ENCODE results near the gene MACROD1. TPM values are rescaled to one million over a fixed set of nuclear protein-coding genes. Genes with fewer than 3 reads are reported as not detected.

Gene MACROD1
- total and polyA plus RNA-seq, 9 of the 15 experiments (the other 6 are each of a cell fraction or from before 2014, with no cell fraction given): 1.1 to 60.0 (median 26.4) TPM

DNA sequence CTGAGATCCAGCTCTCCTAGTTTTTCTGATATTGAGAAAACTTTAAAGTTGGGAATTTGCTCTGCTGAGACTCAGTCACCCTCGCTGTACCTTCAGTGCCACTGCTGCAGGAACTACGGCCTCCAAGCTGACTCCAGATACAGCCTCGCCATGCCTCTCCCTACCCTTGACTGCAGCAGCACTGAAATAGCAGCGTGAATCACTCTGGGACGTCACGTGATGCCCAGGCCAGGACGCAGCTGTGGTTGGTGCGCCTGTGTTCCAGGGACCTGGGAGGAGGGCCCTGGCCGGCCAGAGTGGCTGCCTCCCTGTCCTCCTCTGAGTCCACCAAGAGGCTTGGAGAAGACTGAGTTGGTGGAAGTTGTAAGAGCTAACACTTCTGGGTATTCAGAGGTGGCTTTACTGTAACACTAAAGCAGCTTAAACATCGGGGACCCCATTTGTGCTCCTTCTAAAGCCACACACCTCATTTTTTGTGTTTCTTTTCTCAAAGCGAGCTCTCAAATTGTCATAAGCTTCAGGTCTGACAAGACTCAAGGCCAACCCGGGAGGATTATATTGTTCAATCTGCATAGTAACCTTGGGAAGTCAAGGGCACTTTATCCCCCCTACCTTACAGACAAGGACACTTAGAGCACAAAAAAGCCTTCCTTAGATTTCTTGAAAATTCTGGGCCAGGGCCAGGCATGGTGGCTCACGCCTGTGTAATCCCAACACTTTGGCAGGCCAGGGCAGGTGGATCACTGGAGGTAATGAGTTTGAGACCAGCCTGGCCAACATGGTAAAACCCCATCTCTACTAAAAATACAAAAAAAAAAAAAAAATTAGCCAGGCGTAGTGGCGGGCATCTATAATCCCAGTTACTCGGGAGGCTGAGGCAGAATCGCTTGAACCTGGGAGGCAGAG lies 15.8 kb upstream of the MACROD1 start (continued):
- TF ChIP-seq, protein P1, sequence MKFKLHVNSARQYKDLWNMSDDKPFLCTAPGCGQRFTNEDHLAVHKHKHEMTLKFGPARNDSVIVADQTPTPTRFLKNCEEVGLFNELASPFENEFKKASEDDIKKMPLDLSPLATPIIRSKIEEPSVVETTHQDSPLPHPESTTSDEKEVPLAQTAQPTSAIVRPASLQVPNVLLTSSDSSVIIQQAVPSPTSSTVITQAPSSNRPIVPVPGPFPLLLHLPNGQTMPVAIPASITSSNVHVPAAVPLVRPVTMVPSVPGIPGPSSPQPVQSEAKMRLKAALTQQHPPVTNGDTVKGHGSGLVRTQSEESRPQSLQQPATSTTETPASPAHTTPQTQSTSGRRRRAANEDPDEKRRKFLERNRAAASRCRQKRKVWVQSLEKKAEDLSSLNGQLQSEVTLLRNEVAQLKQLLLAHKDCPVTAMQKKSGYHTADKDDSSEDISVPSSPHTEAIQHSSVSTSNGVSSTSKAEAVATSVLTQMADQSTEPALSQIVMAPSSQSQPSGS (CRISPR knock-in tag; IDR thresholded peaks at IDR 0.05): no peak
- no peak for TF ChIP-seq IRF2 (CRISPR knock-in tag; IDR thresholded peaks at IDR 0.05)
- no peak for TF ChIP-seq KDM2B (CRISPR knock-in tag; IDR thresholded peaks at IDR 0.05)
- no peak for TF ChIP-seq ARNT (IDR thresholded peaks at IDR 0.05)
- TF ChIP-seq PPARD (CRISPR knock-in tag; IDR thresholded peaks at IDR 0.05): no peak
- no peak for TF ChIP-seq HNRNPLL (IDR thresholded peaks at IDR 0.05; ENCODE audit: low read depth, low read length, poor library complexity, severe bottlenecking)
- TF ChIP-seq MEIS2 (IDR thresholded peaks at IDR 0.05; ENCODE audit: partially characterized antibody): no peak
- TF ChIP-seq, protein P2, sequence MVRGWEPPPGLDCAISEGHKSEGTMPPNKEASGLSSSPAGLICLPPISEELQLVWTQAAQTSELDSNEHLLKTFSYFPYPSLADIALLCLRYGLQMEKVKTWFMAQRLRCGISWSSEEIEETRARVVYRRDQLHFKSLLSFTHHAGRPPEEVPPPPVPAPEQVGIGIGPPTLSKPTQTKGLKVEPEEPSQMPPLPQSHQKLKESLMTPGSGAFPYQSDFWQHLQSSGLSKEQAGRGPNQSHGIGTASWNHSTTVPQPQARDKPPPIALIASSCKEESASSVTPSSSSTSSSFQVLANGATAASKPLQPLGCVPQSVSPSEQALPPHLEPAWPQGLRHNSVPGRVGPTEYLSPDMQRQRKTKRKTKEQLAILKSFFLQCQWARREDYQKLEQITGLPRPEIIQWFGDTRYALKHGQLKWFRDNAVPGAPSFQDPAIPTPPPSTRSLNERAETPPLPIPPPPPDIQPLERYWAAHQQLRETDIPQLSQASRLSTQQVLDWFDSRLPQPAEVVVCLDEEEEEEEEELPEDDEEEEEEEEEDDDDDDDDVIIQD (CRISPR knock-in tag; IDR thresholded peaks at IDR 0.05): no peak
- no peak for TF ChIP-seq SMAD1 (IDR thresholded peaks at IDR 0.05; ENCODE audit: low read depth, low read length, partially characterized antibody)
- TF ChIP-seq ZNF830 (CRISPR knock-in tag; IDR thresholded peaks at IDR 0.05): no peak
- TF ChIP-seq STAT5A (IDR thresholded peaks at IDR 0.05; ENCODE audit: borderline replicate concordance, low read length): no peak
- TF ChIP-seq ZZZ3 (IDR thresholded peaks at IDR 0.05): no peak
- TF ChIP-seq CAMTA2 (CRISPR knock-in tag; conservative IDR thresholded peaks at IDR 0.05): no peak
- no peak for TF ChIP-seq MAFG (tag; conservative IDR thresholded peaks at IDR 0.05)
- TF ChIP-seq CTBP1 (IDR thresholded peaks at IDR 0.05; ENCODE audit: borderline replicate concordance): peak; percentile 62; the same call in 1 of the 2 replicates
- no peak for TF ChIP-seq IFI16 (CRISPR knock-in tag; IDR thresholded peaks at IDR 0.05)
- TF ChIP-seq HDAC3 (IDR thresholded peaks at IDR 0.05; ENCODE audit: borderline replicate concordance, partially characterized antibody): no peak
- no peak for TF ChIP-seq CBX1 (IDR thresholded peaks at IDR 0.05; ENCODE audit: low read depth)
- TF ChIP-seq ZNF764 (CRISPR knock-in tag; IDR thresholded peaks at IDR 0.05; ENCODE audit: low read depth): no peak
- no peak for TF ChIP-seq PTRF (tag; IDR thresholded peaks at IDR 0.05)
- peak; percentile 50; the same call in 1 of the 2 replicates for TF ChIP-seq SOX6 (IDR thresholded peaks at IDR 0.05)
- TF ChIP-seq, protein P3, sequence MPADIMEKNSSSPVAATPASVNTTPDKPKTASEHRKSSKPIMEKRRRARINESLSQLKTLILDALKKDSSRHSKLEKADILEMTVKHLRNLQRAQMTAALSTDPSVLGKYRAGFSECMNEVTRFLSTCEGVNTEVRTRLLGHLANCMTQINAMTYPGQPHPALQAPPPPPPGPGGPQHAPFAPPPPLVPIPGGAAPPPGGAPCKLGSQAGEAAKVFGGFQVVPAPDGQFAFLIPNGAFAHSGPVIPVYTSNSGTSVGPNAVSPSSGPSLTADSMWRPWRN (IDR thresholded peaks at IDR 0.05; ENCODE audit: low read depth): no peak
- no peak for TF ChIP-seq MTF1 (CRISPR knock-in tag; IDR thresholded peaks at IDR 0.05; ENCODE audit: borderline replicate concordance)
- TF ChIP-seq, protein P4, sequence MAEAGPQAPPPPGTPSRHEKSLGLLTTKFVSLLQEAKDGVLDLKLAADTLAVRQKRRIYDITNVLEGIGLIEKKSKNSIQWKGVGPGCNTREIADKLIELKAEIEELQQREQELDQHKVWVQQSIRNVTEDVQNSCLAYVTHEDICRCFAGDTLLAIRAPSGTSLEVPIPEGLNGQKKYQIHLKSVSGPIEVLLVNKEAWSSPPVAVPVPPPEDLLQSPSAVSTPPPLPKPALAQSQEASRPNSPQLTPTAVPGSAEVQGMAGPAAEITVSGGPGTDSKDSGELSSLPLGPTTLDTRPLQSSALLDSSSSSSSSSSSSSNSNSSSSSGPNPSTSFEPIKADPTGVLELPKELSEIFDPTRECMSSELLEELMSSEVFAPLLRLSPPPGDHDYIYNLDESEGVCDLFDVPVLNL (CRISPR knock-in tag; IDR thresholded peaks at IDR 0.05; ENCODE audit: low read depth): no peak
